Measurements from ENCODE around the gene BIN1. TPM values are rescaled to one million over a fixed set of nuclear protein-coding genes. Genes with fewer than 3 reads are reported as not detected.

Gene BIN1
- total RNA-seq, 4 donors from 2014 or later, result 36.1 to 101 (median 53.9) TPM

DNA sequence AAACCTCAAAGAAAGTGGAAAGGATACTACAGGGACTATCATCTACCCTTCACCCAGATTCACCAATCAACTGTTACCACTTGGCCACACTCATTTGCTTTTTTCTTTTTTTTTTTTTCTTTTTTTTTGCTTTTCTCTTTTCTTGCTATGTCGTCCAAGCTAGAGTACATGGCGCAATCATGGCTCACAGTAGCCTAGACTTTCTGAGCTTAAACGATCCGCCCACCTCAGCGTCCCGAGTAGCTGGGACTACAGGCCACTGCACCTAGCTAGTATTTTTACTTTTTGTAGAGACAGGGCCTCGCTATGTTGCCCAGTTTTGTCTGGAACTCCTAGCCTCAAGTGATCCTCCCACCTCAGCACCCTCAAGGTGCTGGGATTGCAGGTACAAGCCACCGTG is 24.0 kb downstream of the BIN1 start:
- no peak for ATAC-seq
- 60 to 93% methylated on average over 2 to 5 of the region's 8 CpGs for WGBS, 2 donors (ENCODE audit: low coverage in 1 of 2)
- H3K4me1 ChIP-seq, result peaks cover 0 to 91% (median 53%) of the 10 kb centered on the region in 3 donors
- no peaks in the 10 kb centered on the region for H3K9me3 ChIP-seq
- peak overlapping the region in 3 of 4 donors; percentile 78 to 82 (median 78) for H3K27ac ChIP-seq
- H3K36me3 ChIP-seq, result no peaks in the 10 kb centered on the region
- no peaks in the 10 kb centered on the region for H3K27me3 ChIP-seq
- no peak overlapping the region for H3K4me3 ChIP-seq
- TF ChIP-seq POLR2AphosphoS5 (IDR thresholded peaks at IDR 0.05) (no peak), EP300 (IDR thresholded peaks at IDR 0.05) (no peak), CTCF (IDR thresholded peaks at IDR 0.05) (no peak), POLR2A (IDR thresholded peaks at IDR 0.05) (no peak)

- Histone ChIP-seq H3K36me3 (no peaks in the 10 kb centered on the region), H3K27ac (peak overlapping the region in 3 of 4 donors; percentile 53 to 78 (median 62)), H3K9me3 (no peaks in the 10 kb centered on the region), H3K27me3 (no peaks in the 10 kb centered on the region), H3K4me1 (peaks cover 0 to 91% (median 47%) of the 10 kb centered on the region in 3 donors), H3K4me3 (peak overlapping the region in 1 of 2 donors; percentile 8)
- peak; percentile 13 for ATAC-seq
- TF ChIP-seq CTCF (IDR thresholded peaks at IDR 0.05) (no peak), POLR2A (IDR thresholded peaks at IDR 0.05) (no peak), POLR2AphosphoS5 (IDR thresholded peaks at IDR 0.05) (no peak), EP300 (IDR thresholded peaks at IDR 0.05) (no peak)
- WGBS, 2 donors (ENCODE audit: low coverage in 1 of 2), result 75% methylated on average over 4 of the region's 28 CpGs; no CpG with 5 or more reads in 1 of the 2 donors
Measured at GRCh38 chr2:127081826-127082633, 24.9 kb downstream of the BIN1 start.

DNA sequence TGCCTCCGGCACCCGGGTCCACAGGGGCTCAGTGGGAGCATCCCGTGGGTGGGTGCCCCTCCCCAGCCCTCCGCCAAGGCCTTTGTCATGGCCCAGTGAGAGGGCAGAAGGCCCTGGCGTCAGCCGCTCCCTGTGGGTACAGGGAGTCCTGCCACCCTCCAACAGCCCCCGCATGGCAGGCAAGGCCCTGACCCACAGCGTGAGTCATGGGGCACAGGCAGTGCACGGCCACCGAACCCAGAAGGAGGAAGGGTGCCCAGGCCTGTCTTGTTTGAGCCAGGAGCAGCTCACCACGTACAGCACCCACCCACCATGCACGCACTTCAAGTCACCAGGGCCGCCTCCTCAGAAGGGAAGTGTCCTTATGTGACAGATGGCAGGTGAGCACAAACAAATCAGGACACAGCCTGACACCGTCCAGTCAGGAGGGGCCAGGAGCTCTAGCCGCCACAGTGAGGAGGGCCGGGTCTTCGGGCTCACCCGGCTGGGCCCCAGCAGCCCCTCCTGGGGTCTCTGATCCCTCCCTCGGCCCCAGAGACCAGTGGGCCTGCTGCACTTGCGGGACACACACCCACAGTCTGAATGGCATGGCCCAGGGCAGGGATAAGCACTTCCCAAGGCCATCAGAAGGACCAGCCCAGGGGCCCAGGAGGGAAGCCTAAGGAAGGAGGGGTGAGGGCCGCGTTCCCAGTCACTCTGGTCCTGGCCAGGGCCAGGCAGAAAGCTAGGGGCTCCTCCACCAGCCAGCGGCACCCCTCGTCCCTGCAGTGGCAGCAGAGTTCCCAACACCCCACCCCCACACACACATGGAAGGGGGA is 25.8 kb downstream of the BIN1 start:
- Histone ChIP-seq H3K4me1 (peaks cover 0 to 89% (median 43%) of the 10 kb centered on the region in 3 donors), H3K27me3 (no peaks in the 10 kb centered on the region), H3K4me3 (peak overlapping the region in 1 of 2 donors; percentile 8), H3K9me3 (no peaks in the 10 kb centered on the region), H3K36me3 (no peaks in the 10 kb centered on the region), H3K27ac (peak overlapping the region in 2 of 4 donors; percentile 53 to 62)
- 20% methylated on average over 1 of the region's 24 CpGs; no CpG with 5 or more reads in 1 of the 2 donors for WGBS, 2 donors (ENCODE audit: low coverage in 1 of 2)
- TF ChIP-seq POLR2A (IDR thresholded peaks at IDR 0.05) (no peak), CTCF (IDR thresholded peaks at IDR 0.05) (no peak), POLR2AphosphoS5 (IDR thresholded peaks at IDR 0.05) (peak; percentile 68), EP300 (IDR thresholded peaks at IDR 0.05) (no peak)
- ATAC-seq, result no peak

DNA sequence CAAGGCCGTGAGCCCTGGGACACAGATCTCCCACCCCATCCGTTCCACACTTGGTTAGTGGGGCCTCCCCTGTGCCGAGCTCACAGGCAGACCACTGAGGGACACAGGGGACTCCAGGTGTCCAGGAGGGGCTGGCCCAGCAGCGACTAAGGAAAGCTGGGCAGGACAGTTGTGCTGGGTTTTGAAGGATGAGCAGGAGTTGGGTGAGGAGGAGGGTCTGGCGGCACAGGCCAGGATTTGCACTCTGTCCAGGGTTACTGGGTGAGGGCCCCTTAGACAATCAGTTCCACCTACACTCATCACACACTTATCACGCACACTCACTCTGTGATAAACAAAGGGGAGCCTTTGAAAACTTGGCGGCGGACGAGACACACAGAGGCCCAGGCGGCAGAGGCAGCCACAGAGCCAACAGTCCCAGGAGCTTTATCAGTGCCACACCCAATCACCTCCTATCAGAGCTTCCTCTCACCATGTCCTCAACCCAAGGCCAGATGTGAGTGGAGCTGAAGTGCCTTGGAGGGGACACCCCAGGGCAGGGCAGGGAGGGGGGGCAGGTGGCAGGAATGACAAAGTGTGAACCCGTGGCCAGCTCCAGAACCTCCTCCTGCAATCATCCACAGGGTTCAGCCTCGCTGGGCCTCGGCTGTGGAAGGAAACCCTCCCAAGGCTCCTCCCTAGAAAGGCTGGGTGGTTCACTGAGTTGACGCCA is 26.6 kb downstream of the BIN1 start:
- Histone ChIP-seq H3K27me3 (no peaks in the 10 kb centered on the region), H3K27ac (peak overlapping the region in 1 of 4 donors; percentile 53), H3K4me1 (peaks cover 0 to 83% (median 39%) of the 10 kb centered on the region in 3 donors), H3K4me3 (peak overlapping the region in 1 of 2 donors; percentile 8), H3K9me3 (no peaks in the 10 kb centered on the region), H3K36me3 (no peaks in the 10 kb centered on the region)
- WGBS, 2 donors (ENCODE audit: low coverage in 1 of 2), result 40% methylated on average over 5 of the region's 14 CpGs; no CpG with 5 or more reads in 1 of the 2 donors
- no peak for TF ChIP-seq POLR2AphosphoS5 (IDR thresholded peaks at IDR 0.05)
- no peak for TF ChIP-seq CTCF (IDR thresholded peaks at IDR 0.05)
- no peak for ATAC-seq

Measured in gastroesophageal sphincter (tissue), 4 donors.